ENCODE measurements around the gene USP40.

The USP40 gene

GRCh38 chr2:233476063-233476410 is 90.5 kb downstream of the USP40 start:
- H3K4me3 ChIP-seq (ENCODE audit: low read length), result no peak overlapping the region
- no peak for TF ChIP-seq CTCF (conservative IDR thresholded peaks at IDR 0.05; ENCODE audit: low read depth, low read length)
- DNase-seq (ENCODE audit: low read depth), result no peak

DNA sequence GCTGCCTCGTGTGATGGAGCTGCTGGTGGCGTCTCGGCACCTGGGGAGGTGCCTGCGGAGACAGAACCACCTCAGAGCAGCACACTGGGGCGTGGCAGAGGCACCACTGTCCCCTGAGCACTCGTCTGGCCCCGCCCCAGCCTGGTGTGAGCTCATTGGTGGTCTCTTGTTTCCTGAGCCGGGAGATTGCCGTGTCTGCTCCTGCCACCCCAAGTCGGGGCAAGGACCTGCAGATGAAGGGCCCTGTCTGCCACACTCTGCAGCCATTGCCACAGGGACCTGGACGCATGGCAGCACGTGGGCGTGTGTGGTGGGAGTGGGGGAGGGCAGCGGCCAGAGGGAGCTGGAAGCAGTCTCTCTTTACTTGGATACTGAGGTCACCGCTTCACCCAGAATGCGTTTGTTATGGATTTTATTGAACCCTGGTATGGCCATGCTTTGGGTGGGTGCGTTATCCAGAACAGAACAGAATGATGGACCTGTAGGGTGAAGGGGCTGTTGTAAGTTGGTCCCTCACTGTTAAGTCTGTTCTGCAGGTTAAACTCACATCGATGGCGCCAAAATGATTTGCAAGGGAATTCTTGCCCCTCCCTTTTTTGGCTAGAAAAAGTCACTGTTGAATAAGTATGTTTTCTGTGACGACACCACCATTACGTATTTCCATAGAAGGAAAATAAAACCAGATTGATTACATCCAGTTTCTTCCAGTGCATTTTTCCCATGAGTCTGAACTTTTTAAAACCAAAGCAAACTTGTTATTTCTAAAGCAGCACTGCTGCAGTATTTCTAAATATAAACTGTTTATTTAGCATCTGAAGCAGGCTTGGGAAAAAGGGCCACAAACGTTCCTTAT is 92.0 kb downstream of the USP40 start:
- no peak overlapping the region for H3K4me3 ChIP-seq (ENCODE audit: low read length)
- no peak for TF ChIP-seq CTCF (conservative IDR thresholded peaks at IDR 0.05; ENCODE audit: low read depth, low read length)
- no peak for DNase-seq (ENCODE audit: low read depth)

DNA sequence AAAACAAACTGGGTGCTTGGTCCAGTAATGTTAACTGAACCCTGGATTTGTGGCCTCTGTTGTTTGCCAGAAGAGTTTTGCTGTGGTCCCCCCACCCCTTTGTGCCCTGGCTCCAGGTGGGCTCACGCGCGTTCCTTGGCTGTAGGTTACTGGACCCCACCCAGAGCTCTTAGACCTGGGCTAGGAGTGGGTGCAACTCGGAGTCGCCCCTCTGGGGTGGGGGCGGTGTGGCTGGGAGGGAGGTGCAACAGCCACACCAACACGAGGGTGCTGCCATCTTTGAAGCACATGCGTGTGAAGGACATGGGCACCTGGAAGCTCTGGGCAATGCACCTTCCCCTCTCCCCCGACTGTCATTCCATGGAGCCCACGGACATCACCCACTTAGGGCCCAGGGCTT is 92.7 kb downstream of the USP40 start:
- no peak for DNase-seq (ENCODE audit: low read depth)
- TF ChIP-seq CTCF (conservative IDR thresholded peaks at IDR 0.05; ENCODE audit: low read depth, low read length), result no peak
- H3K4me3 ChIP-seq (ENCODE audit: low read length), result no peak overlapping the region

- no peak for DNase-seq (ENCODE audit: low read depth)
- no peak for TF ChIP-seq CTCF (conservative IDR thresholded peaks at IDR 0.05; ENCODE audit: low read depth, low read length)
Observed at GRCh38 chr2:233473386-233473791, 93.2 kb downstream of the USP40 start.

GRCh38 chr2:233471291-233472035 is 95.1 kb downstream of the USP40 start:
- no peak overlapping the region for H3K4me3 ChIP-seq (ENCODE audit: low read length)
- TF ChIP-seq CTCF (conservative IDR thresholded peaks at IDR 0.05; ENCODE audit: low read depth, low read length), result no peak
- no peak for DNase-seq (ENCODE audit: low read depth)

More at GRCh38 chr2:233473386-233473791, 93.2 kb downstream of the USP40 start:
- no peak overlapping the region for H3K4me3 ChIP-seq (ENCODE audit: low read length)

DNA sequence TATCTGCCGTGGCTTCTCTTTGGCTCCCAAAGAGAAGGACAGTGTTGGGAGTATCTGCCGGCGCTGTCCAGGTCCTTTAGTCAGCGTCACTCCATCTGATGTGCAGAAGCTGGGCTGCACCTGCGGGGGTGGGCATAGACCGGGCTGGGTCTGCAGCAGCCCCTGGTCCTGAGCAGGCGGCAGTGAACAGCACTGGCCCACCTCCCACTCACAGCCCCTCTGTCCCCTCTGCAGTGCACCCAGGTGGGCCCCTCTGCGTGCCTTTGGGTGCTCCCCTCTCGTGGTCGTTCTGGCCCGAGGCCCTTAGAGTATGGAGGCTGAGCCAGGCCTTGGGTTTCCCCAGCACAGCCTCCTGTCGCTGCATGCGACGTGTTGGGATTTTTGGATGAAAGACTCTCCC is 95.7 kb downstream of the USP40 start:
- H3K4me3 ChIP-seq (ENCODE audit: low read length), result no peak overlapping the region
- no peak for TF ChIP-seq CTCF (conservative IDR thresholded peaks at IDR 0.05; ENCODE audit: low read depth, low read length)
- DNase-seq (ENCODE audit: low read depth), result no peak

All from retinal pigment epithelial cell (primary cell).